ENCODE results near the gene MTHFD1.

DNA sequence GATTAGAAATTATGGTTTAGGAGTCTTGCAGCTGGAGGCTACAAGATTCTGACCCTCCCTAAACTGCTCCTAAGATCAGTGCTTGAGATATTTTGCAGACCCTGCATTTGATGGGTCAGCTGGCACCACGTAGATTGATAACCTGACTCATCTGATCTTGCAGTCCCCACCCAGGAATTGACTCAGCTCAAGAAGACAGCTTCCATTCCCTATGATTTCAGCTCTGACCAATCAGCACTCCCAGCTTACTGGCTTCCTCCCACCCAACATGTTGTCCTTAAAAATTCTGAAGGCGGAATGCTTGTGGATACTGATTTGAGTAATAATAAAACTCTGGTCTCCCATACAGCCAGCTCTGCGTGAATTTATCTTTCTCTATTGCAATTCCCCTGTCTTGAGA lies 23.2 kb upstream of the MTHFD1 start:
- TF ChIP-seq SIN3A (IDR thresholded peaks at IDR 0.05; ENCODE audit: borderline replicate concordance in 2 of 2, control insufficient read depth in 1 of 2, low read depth in 2 of 2, low read length in 2 of 2) (no peak), POLR2A (conservative IDR thresholded peaks at IDR 0.05) (no peak), ZFP36 (IDR thresholded peaks at IDR 0.05; ENCODE audit: low read depth, low read length, partially characterized antibody) (no peak)
